GM18868 (cell line): ENCODE data around the gene TUBA4B.
A peak's percentile ranks its signal among the peaks of the same experiment; 100 is the strongest.
"Not testable (repeated sequence)": the region's sequence is repeated elsewhere in the genome, so short reads cannot be mapped to it uniquely, and the experiment has no call there.

Source experiments
- ATAC-seq: cut with Tn5 transposase; IDR thresholded peaks from one replicate; pipeline ENCODE4 v1.9.1; 2021; ENCODE audit warnings: mild to moderate bottlenecking, moderate library complexity; ENCODE audit not compliant: unreplicated experiment

Gene TUBA4B

DNA sequence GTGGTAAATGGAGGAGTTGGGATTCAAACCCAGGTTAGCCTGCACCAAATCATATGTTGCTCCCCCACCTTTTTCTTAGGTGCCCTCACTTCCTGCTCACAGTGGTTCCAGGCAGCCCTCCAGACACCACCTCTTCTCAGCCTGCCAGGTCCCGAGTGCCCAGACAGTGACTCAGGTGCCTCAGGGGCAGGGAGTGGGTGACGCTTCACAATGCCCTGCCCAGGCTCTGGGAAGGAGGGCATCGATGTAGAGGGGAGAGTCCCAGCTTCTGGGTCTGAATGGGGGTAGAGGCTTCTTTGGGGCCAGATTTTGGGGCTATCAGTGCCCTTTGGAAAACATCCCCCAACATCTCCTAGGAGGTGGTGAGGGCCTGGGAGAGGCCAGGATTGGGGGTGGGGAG is 20.9 kb downstream of the TUBA4B start:
- ATAC-seq, result no peak

DNA sequence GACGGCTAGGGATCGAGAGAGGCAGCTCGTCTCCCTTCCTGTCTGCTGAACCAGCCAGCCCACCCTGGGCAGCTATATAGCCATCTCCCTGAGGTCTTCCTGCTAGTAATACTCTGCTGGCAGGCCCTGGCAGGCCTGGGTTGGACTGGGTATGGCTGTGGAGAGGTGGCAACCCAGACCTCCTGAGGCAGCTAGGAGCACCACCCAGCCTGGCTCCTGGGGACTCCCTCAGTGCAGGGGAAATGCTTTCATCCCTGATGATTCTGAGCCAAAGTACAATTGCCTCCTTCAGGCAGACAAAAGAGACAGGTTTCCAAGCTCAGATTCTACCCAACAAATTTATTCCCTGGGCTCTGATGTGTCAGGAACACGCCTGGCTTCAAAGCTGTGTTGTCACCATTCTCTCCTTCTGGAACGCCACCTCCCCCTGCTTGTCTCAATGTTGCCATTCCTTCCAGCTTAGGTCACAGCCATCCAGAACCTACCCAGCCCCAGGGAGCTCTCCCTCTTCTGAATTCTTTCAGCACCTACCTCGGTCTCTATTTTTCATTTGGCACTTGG is 21.4 kb downstream of the TUBA4B start:
- no peak for ATAC-seq

DNA sequence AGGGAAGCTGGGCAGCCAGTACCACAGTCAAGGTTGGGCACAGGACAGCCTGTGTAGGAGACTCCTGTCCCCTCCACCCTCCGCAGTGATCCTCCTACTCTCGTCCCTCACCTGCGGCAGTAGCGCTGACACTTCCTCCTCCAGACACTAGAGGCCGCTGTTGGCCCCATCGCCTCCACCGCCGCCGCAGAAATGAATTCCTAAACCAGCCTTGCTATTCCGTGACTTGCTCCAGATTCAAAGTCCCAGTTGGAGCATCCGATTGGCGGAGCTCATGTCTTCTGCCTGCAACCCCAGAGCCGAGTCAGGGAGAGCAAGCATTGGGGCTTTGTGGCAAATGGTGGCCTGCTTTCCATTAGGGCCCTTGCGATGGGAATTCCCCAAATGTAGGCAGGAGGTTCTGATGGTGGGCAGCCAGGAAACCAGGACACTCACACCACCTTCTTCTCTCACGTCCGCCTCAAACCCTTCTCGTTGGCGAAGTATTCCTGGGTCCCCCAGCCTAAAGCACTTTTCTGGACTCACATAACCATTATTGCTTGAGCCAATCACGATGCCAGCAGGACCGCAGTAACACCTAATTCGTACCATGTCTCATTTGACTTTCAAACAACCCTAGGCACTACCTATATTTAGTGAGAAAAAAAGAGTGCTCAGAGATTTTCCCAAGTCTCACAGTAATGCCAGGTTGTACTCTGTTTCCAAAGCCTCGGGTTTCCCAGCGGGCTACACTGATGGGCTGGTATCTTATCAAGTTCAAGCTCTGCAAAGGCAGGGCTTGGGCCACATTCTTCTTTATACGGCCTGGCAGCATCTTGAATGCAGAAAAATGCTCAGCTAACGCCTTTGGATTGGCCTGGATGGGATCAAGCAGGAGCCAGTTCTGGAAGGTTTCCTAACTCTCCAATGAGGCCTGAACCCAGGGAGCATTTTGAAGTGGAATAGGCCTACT is 24.9 kb downstream of the TUBA4B start:
- peak; percentile 24 for ATAC-seq

DNA sequence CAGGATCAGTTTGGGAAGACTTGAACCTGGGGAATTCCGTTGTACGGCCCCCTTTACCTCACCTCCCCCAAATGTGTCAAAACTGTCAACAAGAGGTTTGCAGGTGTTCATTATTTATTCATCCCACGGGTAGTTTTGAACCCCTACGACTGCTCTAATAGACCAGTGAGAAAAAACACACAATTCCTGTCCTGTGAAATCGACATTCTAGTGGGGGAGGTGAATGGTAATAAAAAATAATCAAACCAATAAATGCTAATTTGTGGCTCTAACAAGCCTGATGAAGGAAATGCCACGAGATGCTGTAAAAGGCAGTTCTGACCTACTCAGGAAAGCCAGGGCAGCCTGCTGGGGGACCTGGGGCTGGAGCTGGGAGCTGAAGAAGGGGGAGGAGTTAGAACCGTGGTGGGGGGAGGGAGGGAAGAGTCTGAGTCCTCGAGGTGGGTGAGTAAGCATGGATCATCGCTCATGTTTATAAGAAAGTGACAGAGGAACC is 25.7 kb downstream of the TUBA4B start:
- ATAC-seq, result no peak

DNA sequence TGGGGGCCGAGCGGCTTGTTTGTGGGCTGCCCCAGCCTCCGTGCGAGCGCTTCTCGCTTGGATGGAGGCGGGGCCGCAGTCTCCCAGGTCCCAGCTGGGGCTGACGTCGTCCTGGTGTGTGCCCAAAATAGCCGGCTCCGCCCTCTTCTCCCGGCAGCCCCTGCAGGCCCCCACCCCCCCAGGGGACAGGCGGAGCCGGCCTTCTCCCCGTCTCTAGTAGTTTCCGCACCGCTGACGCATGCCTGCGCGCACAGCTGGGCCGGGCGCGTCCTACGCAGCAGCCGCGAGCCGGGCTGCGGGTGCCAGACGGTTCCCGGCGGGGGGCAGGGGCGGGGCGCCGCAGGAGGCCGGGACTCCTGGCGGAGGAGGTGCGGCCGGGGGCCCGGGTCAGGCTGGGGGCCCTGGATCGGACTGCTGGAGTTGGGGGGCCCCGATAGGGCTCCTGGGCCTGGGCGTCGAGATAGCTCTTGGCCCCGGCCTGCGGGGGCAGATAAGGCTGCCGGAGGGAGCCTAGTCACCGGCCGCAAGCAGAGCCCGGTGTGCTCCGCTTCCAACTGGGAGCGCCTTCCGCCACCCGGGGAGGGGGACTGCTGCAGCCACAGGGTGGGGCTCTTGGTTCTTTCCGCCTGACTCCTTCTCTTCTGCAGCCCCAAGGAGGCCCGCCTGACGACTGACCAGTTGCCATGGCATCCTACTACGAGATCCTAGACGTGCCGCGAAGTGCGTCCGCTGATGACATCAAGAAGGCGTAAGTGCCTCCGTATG is 26.3 kb downstream of the TUBA4B start, which contains the start of gene DNAJB2:
Gene DNAJB2 (plus strand): TSS at position 216 of the 765 bp plus-strand sequence. CDS start 468 bp downstream, at position 684.
- peak; percentile 84 for ATAC-seq

DNA sequence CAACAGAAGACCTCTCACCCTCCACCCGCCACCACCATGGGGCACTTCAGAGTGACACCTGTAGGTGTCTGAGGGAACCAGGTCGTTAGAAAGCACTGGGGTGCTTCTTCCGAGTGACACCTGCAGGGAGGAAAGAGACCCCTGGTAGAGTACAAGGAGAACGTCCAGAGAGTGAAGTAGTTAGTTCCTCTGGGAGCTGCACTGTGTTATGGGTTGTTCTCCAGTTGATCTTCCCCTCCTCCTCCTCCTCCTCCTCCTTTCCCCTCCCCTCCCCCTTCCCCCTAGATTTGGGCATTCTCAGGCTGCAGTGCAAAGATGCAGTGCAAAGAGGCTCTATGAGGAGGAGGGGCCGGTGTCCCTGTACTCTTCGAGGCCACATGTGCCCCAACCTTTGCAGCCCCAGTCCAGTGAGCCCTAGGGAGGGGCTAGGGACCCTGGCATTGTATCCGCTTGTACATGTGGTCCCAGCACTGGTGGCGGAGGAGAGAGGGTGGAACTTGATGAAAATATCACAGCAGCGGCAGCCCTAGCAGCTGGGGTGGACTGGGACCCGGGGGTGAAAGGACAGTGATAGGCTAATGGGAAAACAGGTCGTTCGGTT is 27.0 kb downstream of the TUBA4B start:
- ATAC-seq, result no peak

DNA sequence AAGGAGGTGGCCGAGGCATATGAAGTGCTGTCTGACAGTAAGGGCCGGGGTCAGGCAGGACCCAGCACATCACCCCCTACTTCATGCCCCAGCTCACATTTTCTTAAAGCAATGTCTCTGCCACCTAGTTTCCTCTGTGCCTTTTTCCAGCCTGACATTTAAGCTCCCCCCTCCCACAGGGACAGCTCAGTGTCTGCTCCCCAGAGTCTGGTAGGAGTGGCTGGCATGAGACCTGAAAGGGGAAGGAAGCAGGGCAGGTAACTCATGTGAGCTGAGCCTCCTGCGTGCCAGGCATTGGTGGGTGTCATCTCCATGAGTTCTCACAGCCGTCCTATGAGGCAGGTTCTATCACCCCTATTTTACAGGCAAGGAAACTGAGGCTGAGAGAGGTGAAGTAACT is 27.6 kb downstream of the TUBA4B start:
- ATAC-seq, result no peak

DNA sequence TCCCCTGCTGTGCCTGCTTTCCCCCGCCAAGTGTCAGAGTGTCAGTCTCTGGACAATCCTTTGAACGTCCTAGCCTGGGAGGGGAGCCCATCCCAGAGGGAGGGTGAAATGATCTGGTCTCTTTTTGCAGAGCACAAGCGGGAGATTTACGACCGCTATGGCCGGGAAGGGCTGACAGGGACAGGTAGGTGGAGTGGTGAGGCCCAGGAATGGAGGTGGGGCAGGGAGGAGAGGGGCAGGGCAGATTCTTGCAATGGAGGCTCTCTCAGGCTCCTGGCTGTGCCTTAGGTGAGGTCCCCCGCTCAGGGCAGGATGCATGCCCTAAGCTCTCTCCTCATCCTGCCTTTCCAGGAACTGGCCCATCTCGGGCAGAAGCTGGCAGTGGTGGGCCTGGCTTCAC is 28.5 kb downstream of the TUBA4B start:
- ATAC-seq, result no peak

DNA sequence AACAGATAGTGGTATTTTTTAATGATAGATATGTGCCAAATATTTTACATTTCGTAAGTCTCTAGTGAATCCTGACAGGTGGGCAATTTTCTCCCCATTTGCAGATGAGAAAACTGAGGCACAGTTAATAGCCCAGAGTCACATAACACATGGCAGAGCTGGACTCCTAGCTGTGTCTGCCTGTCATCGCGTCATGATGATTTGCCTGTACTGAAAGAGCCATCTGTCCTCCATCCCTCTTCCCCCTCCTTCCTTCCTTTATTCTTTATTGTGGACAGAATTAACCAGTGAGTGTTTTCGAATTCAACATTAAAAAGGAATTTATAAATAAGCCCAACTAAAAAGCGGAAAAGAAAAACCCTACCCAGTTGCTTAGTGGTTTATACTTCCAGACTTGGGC is 29.3 kb downstream of the TUBA4B start:
- no peak for ATAC-seq

DNA sequence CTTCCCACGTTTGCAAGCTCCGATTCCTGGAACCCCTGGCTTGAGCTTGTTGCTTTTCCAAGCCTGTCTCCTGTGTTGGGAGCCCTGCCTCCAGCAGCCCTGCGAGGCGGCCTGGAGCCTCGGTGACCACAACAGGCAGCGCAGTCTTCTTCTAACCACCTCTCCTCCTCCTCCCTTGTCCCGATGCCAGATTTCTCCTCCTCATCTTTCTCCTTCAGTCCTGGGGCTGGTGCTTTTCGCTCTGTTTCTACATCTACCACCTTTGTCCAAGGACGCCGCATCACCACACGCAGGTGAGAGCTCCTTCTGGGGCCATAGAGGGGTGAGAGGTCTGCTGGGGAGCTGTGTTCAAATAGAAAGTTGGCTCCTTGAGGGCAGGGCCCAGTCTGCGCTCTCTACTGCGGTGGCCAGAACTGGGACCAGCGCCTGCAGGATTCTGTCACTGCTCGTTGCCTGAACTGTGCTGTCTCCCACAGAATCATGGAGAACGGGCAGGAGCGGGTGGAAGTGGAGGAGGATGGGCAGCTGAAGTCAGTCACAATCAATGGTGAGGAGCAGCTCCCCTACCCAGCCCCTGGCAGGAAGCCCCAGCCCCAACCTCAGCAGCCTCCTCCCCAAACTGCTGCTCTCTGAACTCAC is 30.0 kb downstream of the TUBA4B start:
- ATAC-seq, result no peak

DNA sequence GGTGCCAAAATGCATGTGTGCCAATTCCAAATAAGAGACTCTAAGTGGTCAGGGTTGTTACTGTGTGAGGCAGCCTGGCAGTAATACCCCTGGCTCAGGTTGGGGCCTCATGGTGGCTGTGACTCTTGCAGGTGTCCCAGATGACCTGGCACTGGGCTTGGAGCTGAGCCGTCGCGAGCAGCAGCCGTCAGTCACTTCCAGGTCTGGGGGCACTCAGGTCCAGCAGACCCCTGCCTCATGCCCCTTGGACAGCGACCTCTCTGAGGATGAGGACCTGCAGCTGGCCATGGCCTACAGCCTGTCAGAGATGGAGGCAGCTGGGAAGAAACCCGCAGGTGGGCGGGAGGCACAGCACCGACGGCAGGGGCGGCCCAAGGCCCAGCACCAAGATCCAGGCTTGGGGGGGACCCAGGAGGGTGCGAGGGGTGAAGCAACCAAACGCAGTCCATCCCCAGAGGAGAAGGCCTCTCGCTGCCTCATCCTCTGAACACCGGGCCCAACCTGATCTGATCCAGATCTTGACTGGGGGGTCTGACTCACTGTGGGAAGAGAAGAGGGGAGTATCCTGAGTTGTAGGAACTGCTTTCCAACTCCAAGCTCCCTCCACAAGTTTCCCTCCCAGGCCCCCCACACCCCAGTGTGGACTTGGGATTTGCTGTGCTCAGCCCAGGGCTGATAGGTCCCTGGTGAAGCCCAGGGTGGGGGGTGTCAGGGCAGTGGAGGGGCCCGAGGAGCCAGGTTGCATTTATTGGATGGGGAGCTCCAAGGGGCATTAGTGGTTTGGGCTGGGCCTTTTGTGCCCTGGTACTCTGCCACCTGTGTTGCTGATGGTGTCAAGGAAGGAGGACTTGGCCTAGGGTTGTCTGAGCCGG is 31.7 kb downstream of the TUBA4B start:
- no peak for ATAC-seq

DNA sequence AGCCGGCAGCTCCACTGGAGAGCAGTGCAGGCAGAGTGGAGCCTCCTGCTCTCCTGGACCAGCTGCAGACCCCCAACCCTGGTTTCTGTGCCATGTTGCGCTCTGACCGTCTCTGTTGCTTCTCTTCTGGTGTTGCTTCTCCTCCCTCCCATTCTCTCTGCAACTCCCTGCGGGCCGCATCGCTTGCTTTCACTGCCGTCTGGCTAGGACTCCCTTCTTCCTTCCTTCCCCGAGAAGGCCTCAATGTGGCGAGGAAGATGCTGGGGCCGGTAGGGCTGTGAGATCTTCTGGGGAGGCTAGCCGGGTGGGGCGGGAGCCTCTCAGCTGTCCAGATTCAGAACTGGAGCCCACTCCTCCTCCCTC is 32.3 kb downstream of the TUBA4B start:
- no peak for ATAC-seq

DNA sequence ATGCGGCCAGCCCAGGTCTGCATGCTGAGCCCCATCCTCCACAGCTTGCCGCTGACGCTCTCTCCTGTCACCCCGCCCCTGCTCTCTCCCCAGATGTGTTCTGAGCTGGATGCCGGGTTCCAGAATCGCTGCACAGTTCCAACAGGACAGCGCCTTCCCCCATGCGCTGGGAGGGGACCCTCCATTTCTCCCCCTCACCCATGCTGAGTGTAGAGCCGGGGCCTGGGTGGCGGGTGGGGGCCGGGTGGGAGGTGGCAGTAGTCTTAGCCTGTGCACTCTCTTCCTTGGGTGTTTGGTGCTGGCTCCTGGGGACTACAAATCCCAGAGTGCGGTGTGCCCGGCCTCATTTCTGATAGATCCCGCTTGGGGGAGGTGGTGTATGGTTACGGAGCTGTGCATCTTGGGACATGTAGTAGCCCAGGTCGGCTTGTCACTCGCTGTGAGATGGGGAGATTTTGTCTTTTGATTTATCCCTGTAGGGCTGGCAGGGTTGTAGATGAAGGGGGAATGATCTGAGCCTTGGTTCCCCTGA is 32.9 kb downstream of the TUBA4B start:
- ATAC-seq, result no peak

DNA sequence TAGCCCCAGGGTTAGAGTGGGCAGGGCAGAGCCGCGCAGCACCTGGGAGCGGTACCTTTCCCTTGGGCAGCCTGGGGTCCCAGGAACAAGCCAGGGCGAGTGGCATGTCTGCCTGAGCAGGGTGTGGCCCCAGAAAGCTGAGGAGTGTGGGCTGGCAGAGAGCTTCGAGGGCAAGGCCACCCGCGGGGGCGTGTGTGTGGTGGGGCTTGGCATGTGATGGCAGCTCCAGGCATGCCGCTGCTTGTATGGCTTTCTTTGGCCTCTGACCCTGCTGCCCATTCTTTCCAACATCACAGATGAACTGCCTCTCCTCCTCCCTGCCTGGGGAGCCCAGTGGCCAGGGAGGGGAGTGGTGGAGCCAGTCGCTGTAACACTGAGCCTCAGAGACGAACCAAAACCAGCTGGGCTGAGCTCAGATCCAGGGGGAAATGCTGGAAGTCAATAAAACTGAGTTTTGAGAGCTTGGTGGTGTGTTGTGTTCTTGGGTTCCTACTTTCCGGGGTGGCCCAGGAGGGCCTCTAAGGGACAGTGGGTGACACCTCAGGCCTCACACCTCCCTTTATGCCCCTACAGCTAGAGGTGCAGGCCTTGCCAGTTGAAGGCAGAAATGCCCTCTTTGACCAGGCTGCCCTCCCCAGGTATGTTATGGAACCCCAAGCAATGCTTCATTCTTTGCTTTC is 33.5 kb downstream of the TUBA4B start:
- no peak for ATAC-seq

DNA sequence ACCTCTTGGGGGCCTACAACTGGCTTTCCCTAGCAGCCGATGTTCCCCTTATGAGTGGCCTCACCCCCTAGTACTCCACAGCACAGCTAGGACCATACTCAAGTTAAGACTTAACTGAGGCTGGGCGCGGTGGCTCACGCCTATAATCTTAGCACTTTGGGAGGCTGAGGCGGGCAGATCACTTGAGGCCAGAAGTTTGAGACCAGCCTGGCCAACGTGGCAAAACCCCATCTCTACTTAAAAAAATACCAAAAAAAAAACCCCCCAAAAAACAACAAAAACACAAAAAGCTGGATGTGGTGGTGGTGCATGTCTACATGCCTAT is 34.0 kb downstream of the TUBA4B start:
- ATAC-seq, result not testable (repeated sequence)

DNA sequence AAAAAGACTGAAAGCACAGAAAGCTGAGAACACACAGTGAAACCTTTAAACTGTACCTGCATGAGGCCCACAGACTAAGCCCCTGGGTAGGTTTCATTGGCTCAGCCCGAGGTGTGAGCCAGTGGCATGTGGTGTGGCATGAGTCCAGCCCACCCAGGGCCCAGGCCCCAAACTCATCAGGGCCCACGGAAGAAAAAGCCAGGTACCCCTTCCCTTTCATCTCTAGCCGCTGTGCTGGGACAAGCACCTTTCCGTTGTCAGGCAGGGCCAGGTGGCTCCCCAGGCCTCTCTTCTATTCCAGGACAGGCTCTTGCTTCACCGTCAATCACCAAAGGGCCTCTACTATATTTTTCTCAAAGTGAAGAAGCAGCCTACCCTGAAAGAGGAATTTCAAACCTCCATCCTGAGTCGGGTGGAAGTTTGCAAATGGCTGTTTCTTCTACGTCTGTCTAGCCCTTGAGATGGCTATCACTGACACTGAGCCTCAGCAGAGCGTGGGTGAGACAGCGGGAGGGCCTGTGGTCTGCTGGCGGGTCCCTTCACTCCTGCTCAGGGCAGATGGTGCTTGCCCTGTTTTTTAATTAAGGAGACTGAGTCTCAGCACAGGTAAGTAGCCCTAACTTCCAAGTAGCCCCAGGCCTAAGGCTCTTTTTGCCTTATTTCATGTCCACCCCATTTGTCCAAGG is 34.7 kb downstream of the TUBA4B start:
- no peak for ATAC-seq

DNA sequence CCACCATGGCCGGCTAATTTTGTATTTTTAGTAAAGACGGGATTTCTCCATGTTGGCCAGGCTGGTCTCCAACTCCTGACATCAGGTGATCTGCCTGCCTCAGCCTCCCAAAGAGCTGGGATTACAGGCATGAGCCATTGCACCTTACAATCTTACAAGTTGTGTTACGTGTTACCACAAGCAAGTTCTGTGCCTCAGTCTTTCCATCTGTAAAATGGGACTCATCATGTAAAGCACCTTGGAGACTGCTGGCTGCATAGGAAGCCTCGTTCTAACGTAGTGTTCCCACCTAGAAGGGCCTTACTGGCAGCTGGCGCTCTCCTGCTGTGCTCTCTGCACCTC is 36.1 kb downstream of the TUBA4B start:
- no peak for ATAC-seq

DNA sequence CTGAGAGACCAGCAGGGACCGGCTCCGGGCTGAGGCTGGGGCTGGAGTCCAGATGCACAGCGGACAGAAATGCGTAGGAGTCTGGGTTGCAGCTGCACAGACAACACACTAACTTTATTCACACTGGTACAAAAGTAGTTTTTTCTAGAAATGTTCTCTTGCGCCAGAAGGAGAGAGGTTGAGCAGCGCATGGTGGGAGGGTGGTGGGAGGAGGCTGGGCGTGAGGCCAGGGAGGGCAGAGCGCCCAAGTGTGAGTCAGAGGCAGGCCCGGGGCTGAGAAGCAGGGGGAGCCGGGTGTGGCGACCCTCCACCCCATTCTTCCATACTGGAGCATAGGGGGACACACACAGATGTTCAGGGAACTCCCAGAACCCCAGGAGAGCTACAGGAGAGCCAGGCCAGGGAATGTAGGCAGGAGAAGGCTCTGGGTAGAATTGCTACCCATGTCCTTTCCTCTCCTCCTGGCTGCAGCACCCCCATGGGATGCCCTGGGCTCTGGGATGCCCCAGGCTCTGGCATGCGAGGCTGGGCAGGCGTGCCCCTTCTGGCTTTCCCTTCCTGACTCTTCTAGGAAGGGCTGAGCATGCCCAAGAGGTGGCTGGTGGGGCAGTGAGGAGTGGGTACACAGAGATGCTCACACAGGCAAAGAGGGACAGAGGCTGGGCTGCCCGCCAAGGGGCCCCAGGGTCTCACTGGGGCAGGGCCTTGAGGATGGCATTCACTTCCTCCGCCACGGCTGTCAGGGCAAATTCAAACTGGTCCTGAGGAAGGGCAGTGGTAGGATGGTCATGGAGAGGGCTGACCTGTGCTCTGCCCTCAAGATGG is 36.7 kb downstream of the TUBA4B start:
- ATAC-seq, result no peak
